ENCODE results near the gene GSDME.

GRCh38 chr7:24725554-24726241 is 31.6 kb downstream of the GSDME start:
- no peak for TF ChIP-seq BCLAF1 (IDR thresholded peaks at IDR 0.05)
- no peak for TF ChIP-seq CTCF (IDR thresholded peaks at IDR 0.05 in 2 of 3, conservative IDR thresholded peaks at IDR 0.05 in 1 of 3; ENCODE audit: control insufficient read depth in 2 of 3, extremely low read depth in 1 of 3, insufficient read depth in 1 of 3, low read depth in 3 of 3, low read length in 3 of 3)
- TF ChIP-seq, protein P1, sequence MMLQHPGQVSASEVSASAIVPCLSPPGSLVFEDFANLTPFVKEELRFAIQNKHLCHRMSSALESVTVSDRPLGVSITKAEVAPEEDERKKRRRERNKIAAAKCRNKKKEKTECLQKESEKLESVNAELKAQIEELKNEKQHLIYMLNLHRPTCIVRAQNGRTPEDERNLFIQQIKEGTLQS (IDR thresholded peaks at IDR 0.05; ENCODE audit: borderline replicate concordance, extremely low read depth, low read depth, low read length): no peak
- TF ChIP-seq SIN3A (IDR thresholded peaks at IDR 0.05; ENCODE audit: low read depth, low read length): no peak
- TF ChIP-seq ATF2 (IDR thresholded peaks at IDR 0.05; ENCODE audit: low read length): no peak
- TF ChIP-seq TAF1 (IDR thresholded peaks at IDR 0.05; ENCODE audit: borderline replicate concordance, low read depth, low read length): no peak
- TF ChIP-seq EP300 (IDR thresholded peaks at IDR 0.05; ENCODE audit: borderline replicate concordance in 1 of 2, control insufficient read depth in 1 of 2, low read depth in 2 of 2, low read length in 2 of 2): no peak
- no peak for TF ChIP-seq FOS (IDR thresholded peaks at IDR 0.05; ENCODE audit: borderline replicate concordance, extremely low read depth, insufficient read length)
- TF ChIP-seq CREB1 (IDR thresholded peaks at IDR 0.05; ENCODE audit: low read depth): no peak
- no peak for TF ChIP-seq BMI1 (IDR thresholded peaks at IDR 0.05; ENCODE audit: borderline replicate concordance)
- no peak for TF ChIP-seq MXI1 (IDR thresholded peaks at IDR 0.05; ENCODE audit: low read depth, low read length)
- no peak for TF ChIP-seq RAD21 (IDR thresholded peaks at IDR 0.05; ENCODE audit: insufficient read depth, low read depth, low read length)
